LNCaP clone FGC (cell line): ENCODE data around the gene IFI6.

Source experiments
- DNase-seq: peaks from one replicate; pipeline ENCODE4 v3.0.0-alpha.2; 2011; ENCODE audit warnings: low read depth
- H3K4me3 ChIP-seq: 2 replicates; pipeline ENCODE4 v1.5.1; 2011; ENCODE audit warnings: mild to moderate bottlenecking, low read depth, low read length, control low read depth
- CTCF ChIP-seq: IDR thresholded peaks from 2 replicates; pipeline ENCODE4 v1.5.1; 2012; ENCODE audit warnings: mild to moderate bottlenecking; ENCODE audit not compliant: control insufficient read depth, insufficient read depth; ENCODE audit errors: extremely low read depth

The IFI6 gene

GRCh38 chr1:27617420-27617819 is 54.6 kb downstream of the IFI6 start:
- no peak for DNase-seq
- TF ChIP-seq CTCF, result no peak
- no peak overlapping the region for H3K4me3 ChIP-seq

GRCh38 chr1:27616441-27616840 is 55.6 kb downstream of the IFI6 start:
- no peak for DNase-seq
- H3K4me3 ChIP-seq, result no peak overlapping the region
- TF ChIP-seq CTCF, result no peak
